ACC112 (cell line): ENCODE results near the gene TMCC3.

ENCODE experiments used
- H2AFZ ChIP-seq: fragments of 200-600 bp; sonication (generic); one replicate; pipeline ENCODE4 v1.6.0; 2017; ENCODE audit warnings: antibody characterized with exemption, low read length; ENCODE audit not compliant: unreplicated experiment
- H3K27ac ChIP-seq: fragments of 200-600 bp; sonication (generic); 2 replicates; pipeline ENCODE4 v1.5.1; 2014; ENCODE audit warnings: low read depth, mild to moderate bottlenecking, antibody characterized with exemption, low read length, moderate library complexity
- H3K27me3 ChIP-seq: fragments of 200-600 bp; sonication (generic); 2 replicates; pipeline ENCODE4 v1.6.1; 2014; ENCODE audit warnings: mild to moderate bottlenecking, antibody characterized with exemption, low read length, moderate library complexity, mixed read lengths; ENCODE audit not compliant: insufficient read depth
- H3K36me3 ChIP-seq: fragments of 200-600 bp; sonication (generic); 2 replicates; pipeline ENCODE4 v1.6.1; 2016; ENCODE audit warnings: mild to moderate bottlenecking, antibody characterized with exemption, low read length, moderate library complexity, mixed read lengths; ENCODE audit not compliant: insufficient read depth
- H3K4me1 ChIP-seq: fragments of 200-600 bp; sonication (generic); one replicate; pipeline ENCODE4 v1.6.1; 2016; ENCODE audit warnings: low read length, mixed read lengths; ENCODE audit not compliant: insufficient read depth, unreplicated experiment, control insufficient read depth
- H3K4me3 ChIP-seq: fragments of 200-600 bp; sonication (generic); 2 replicates; pipeline ENCODE4 v1.5.1; 2014; ENCODE audit warnings: mild to moderate bottlenecking, low read depth, low read length
- H3K79me2 ChIP-seq: fragments of 200-600 bp; sonication (generic); one replicate; pipeline ENCODE4 v1.6.0; 2016; ENCODE audit warnings: low read length; ENCODE audit not compliant: control insufficient read depth, unreplicated experiment, insufficient read depth

Gene TMCC3

DNA sequence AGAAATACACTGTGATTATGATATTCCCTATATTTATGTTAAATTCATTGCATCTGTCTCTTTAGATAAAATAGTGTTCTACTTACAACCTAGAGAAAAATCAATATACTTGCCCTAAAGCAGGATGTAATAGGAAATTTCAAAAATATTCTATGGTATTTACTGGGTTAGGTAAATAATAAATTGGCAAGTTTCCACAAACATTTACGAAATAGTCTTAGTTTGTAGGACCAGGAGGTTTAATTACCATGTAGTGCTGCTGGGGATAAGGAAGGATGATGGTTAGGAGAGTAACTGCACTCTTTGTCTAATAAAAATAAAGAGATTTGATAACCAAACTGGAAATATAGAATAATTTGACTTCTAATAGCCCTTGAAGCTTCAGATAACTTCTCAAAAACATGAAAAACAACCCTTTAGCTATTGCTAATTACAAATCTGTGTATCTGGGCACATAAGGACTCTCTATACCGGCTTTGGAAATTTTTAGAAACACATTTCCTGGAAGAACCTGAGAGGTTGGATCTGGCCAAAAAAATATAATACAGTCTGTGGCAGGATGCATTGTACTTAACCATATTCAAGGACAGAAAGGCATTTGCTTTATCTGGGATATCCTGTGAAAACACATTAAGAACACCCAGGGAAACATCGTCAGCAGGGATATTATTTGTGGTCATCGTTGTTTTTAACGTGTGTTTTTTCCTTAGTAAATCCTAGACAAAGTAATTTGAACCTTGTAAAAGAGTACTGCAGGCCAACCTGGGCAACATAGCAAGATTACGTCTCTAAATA, 36.7 kb upstream of the TMCC3 start:
- no peaks in the 10 kb centered on the region for H3K36me3 ChIP-seq
- H2AFZ ChIP-seq: no peak overlapping the region
- H3K4me3 ChIP-seq: no peak overlapping the region

DNA sequence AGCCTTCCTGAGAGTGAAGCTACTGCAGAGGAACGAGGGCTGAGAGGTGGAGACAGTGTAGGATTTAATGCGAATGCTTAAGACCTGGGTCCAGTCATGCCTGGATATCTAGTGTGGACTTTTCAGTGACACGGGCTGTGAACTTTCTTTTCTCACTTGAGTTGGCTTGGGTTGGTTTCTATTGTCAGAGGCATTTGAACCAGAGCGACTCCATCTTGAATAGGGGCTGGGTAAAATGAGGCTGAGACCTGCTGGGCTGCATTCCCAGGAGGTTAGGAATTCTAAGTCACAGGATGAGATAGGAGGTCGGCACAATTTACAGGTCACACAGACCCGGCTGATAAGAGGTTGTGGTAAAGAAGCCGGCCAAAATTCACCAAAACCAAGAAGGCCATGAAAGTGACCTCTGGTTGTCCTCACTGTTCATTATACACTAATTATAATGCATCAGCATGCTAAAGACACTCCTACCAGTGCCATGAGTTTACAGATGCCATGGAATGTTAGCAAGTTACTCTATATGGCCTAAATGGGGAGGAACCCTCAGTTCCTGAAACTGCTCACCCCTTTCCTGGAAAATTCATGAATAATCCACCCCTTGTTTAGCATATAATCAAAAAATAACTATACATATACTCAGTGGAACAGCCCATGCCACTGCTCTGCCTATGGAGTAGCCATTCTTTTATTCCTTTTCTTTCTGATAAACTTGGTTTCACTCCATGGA, 34.2 kb upstream of the TMCC3 start:
- Histone ChIP-seq H3K36me3 (no peaks in the 10 kb centered on the region), H3K27me3 (no peaks in the 10 kb centered on the region), H3K79me2 (no peaks in the 10 kb centered on the region), H3K4me1 (peaks cover 9% of the 10 kb centered on the region), H2AFZ (no peak overlapping the region), H3K4me3 (no peak overlapping the region), H3K27ac (no peak overlapping the region)

More for the DNA sequence above, 36.7 kb upstream of the TMCC3 start:
- Histone ChIP-seq H3K27me3 (no peaks in the 10 kb centered on the region), H3K4me1 (peaks cover 22% of the 10 kb centered on the region), H3K79me2 (no peaks in the 10 kb centered on the region), H3K27ac (no peak overlapping the region)

DNA sequence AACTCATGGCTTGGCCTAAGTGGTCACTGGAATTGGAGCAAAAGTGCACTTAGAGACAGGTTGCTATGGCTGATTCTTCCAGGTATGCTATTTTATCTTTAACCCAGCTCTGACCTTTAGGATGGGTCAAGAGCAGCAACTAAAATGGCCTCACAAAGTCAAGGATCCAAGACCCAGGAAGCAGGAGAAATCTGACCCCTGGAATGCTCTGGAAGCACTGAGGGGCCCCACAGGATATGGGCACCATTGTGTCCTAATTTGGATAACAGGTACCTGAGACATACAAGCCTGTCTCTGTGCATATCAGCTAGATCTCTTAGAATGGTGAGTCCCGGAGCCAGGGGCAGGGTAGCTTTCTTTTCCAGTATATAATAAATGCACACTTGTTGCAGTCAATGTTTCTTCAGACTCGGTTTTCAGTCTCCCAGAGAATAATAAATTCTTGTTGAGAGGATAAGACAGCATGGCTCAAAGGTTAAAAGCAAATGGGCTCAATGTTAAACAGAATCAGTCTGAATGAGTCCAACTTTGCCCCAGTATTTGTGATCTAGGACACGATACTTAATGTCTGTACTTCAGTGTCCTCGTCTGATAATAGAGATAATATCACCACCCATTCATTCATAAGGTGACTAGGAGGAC, 29.3 kb upstream of the TMCC3 start:
- H3K79me2 ChIP-seq: no peaks in the 10 kb centered on the region
- H3K4me1 ChIP-seq: no peaks in the 10 kb centered on the region
- 0 out of 2 replicates have a peak, but pooled peaks cover 2% of the 10 kb centered on the region for H3K27me3 ChIP-seq
- no peak overlapping the region for H3K4me3 ChIP-seq
- no peak overlapping the region for H3K27ac ChIP-seq
- H2AFZ ChIP-seq: no peak overlapping the region
- no peaks in the 10 kb centered on the region for H3K36me3 ChIP-seq

DNA sequence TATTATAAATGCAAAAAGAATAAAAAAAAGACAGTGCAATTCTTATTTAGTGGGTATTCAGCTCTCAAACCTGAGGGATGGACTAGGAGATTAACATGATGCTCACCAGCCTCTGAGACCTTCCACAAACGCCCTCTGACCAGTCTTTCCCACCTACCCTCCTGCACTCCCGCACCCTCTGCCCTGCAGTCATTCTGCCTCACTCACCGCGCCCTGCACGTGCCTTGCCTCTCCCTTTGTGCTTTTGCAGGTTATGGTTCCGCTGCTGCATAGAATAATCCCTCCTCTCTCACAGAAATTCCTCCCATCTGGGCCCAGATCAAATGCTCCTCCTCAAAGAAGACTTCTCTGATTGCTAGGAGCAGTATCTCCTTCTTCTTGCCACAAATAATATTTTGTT, 28.5 kb upstream of the TMCC3 start:
- no peak overlapping the region for H3K4me3 ChIP-seq
- H3K27ac ChIP-seq: no peak overlapping the region
- no peaks in the 10 kb centered on the region for H3K4me1 ChIP-seq
- H2AFZ ChIP-seq: no peak overlapping the region
- H3K79me2 ChIP-seq: no peaks in the 10 kb centered on the region
- H3K36me3 ChIP-seq: no peaks in the 10 kb centered on the region
- H3K27me3 ChIP-seq: 0 out of 2 replicates have a peak, but pooled peaks cover 2% of the 10 kb centered on the region

DNA sequence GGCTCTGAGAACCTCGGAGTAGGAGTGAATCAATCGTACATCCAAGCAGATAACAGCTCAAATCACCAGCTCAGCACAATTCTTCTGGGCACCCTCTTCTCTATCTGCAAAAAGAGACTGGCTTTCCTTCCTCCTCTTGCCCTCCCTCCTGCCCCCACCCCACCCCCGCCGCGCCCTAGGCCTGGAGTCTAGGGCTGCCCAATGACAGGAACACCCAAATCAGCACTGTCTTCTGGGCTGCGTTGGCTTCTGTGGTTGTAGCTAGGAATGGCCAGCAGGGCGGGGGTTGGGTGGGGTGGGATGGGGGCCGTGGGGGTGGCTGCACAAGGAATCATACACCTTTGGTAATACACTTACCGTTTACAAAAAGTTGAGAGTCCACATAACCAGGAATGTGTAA, 28.0 kb upstream of the TMCC3 start:
- Histone ChIP-seq H3K27me3 (0 out of 2 replicates have a peak, but pooled peaks cover 2% of the 10 kb centered on the region), H3K4me1 (no peaks in the 10 kb centered on the region), H2AFZ (no peak overlapping the region), H3K36me3 (no peaks in the 10 kb centered on the region), H3K4me3 (no peak overlapping the region), H3K27ac (no peak overlapping the region), H3K79me2 (no peaks in the 10 kb centered on the region)

DNA sequence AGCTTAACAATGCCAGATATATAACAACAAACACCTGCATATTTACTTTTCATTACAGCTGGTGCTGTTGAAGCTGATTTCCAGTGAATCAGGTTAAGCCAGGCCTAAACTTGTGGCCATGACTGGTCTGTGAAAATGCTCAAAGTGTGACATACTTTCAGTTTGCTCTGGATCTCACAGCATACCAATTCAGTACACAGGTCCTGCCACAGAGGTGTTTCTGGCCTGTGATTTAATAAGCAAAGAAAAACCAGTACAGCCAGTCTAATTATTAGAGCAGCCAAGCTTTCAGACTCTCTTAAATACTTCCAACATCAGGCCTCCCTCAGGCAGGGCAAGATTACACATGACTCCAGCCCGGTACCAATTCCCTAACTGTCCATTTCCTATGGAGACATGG, 27.4 kb upstream of the TMCC3 start:
- 0 out of 2 replicates have a peak, but pooled peaks cover 2% of the 10 kb centered on the region for H3K27me3 ChIP-seq
- H3K36me3 ChIP-seq: no peaks in the 10 kb centered on the region
- H3K4me1 ChIP-seq: no peaks in the 10 kb centered on the region
- H3K79me2 ChIP-seq: no peaks in the 10 kb centered on the region
- no peak overlapping the region for H2AFZ ChIP-seq
- H3K4me3 ChIP-seq: no peak overlapping the region
- H3K27ac ChIP-seq: no peak overlapping the region

DNA sequence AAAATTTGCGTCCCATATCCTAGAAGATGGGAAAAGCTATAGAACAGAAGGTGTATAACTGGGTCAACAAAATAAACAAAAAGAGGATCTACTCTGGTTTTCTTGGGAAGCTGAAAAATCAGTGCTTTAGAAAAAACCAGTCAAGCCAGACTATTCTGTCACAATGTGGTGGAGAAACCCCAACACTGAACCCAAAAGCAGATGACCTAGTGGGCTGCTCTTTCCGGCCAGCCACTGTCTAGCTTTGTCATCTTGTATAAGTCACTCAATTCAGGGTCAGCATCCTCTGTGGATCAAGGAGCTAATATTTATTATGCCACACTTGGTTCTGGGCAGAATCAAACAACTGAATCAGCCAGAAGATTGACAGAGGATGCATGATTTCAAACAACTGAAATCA, 26.6 kb upstream of the TMCC3 start:
- Histone ChIP-seq H3K27ac (no peak overlapping the region), H2AFZ (no peak overlapping the region), H3K4me1 (no peaks in the 10 kb centered on the region), H3K27me3 (0 out of 2 replicates have a peak, but pooled peaks cover 2% of the 10 kb centered on the region), H3K79me2 (no peaks in the 10 kb centered on the region), H3K4me3 (no peak overlapping the region), H3K36me3 (no peaks in the 10 kb centered on the region)

DNA sequence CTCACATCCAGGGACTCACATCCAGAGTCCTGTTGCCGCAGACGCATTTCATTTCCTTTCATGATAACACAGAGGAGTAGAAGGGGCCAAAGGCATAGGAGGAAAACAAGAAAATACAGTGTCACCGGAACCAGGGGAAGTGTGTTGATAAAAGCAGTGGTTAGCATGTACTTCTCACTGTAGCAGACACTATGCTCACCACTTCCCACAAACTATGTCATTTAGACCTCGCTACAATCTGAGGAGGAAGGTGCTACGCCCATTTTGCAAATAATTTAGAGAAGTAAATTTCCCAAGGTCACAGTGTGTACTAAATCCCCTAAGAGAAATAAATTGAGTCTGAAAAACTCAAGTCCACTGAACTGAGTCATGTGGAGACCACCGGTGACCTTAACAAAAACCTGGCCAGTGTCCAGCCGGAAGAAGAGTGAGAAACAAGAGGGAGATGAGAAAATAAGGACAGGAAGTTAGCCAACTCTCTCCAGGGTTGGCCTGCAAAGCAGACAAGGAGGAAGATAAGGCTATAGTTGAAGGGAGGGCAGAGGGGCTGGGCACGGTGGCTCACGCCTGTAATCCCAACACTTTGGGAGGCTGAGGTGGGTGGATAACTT, 25.8 kb upstream of the TMCC3 start:
- H2AFZ ChIP-seq: no peak overlapping the region

DNA sequence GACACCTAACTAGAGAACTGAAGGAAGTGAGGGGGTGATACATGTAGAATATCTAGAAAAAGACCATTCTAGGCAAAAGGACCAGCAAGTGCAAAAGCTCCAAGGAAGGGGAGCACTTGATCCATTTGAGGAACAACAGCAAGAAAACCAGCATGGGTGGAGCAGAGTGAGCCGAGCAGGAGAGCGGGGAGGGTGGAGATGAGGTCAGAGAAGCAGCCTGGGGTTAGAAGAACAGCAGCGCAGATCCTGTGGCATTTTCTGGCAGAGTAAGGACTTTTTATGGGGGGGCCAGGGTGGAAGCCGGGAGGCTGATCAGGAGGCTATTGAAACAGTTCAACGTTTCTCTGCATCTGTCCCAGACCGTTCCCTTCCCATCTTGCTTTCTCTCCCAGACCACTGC, 24.5 kb upstream of the TMCC3 start:
- Histone ChIP-seq H3K4me1 (no peaks in the 10 kb centered on the region), H3K27ac (no peak overlapping the region), H3K4me3 (no peak overlapping the region), H3K36me3 (no peaks in the 10 kb centered on the region), H3K27me3 (peaks cover 16% of the 10 kb centered on the region), H3K79me2 (no peaks in the 10 kb centered on the region), H2AFZ (no peak overlapping the region)

More for the DNA sequence above, 25.8 kb upstream of the TMCC3 start:
- H3K27me3 ChIP-seq: 0 out of 2 replicates have a peak, but pooled peaks cover 6% of the 10 kb centered on the region
- no peak overlapping the region for H3K27ac ChIP-seq
- no peaks in the 10 kb centered on the region for H3K79me2 ChIP-seq
- no peak overlapping the region for H3K4me3 ChIP-seq
- H3K4me1 ChIP-seq: no peaks in the 10 kb centered on the region
- no peaks in the 10 kb centered on the region for H3K36me3 ChIP-seq

DNA sequence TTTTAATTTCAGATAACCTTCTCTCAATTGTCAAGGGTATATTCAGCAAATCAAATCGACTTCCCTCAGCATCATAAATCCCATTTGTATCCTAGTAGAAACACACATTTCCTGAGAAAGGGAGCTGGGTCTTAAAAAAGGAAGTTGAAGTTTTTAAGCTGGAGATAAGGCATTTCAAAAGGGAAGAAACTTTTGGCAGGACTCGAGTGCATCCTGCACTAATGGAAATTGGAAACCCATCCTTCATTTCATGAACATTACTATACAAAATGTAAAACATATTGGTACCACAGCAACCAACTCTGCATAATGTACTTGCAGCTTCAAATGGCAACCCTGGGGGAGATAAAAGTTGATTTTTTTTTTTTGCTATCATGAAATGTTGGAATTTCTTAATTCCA, 23.7 kb upstream of the TMCC3 start:
- H2AFZ ChIP-seq: no peak overlapping the region
- no peak overlapping the region for H3K27ac ChIP-seq
- no peaks in the 10 kb centered on the region for H3K79me2 ChIP-seq
- H3K4me1 ChIP-seq: no peaks in the 10 kb centered on the region
- no peak overlapping the region for H3K4me3 ChIP-seq
- H3K36me3 ChIP-seq: no peaks in the 10 kb centered on the region
- peaks cover 19% of the 10 kb centered on the region for H3K27me3 ChIP-seq
